Dendritic cell treated with granulocyte-macrophage colony-stimulating factor and Interleukin-4, amounts not matched to agents 40 ng/mL and 50 ng/mL, for 4 days (primary cell): Measurements from ENCODE around the gene ZNF662.

Experiments used
- H3K27ac Mint-ChIP-seq: one replicate; pipeline ENCODE4 v1.8.0; 2022; ENCODE audit warnings: mild to moderate bottlenecking, mixed read lengths
- H3K27me3 Mint-ChIP-seq: one replicate; pipeline ENCODE4 v1.8.0; 2022; ENCODE audit warnings: mild to moderate bottlenecking, mixed read lengths
- H3K36me3 Mint-ChIP-seq: one replicate; pipeline ENCODE4 v1.8.0; 2022; ENCODE audit warnings: low read depth, mixed read lengths
- H3K4me1 Mint-ChIP-seq: one replicate; pipeline ENCODE4 v1.8.0; 2022; ENCODE audit warnings: low read depth, mixed read lengths
- H3K4me3 Mint-ChIP-seq: one replicate; pipeline ENCODE4 v1.8.0; 2022; ENCODE audit warnings: mild to moderate bottlenecking, moderate library complexity, mixed read lengths
- H3K9me3 Mint-ChIP-seq: one replicate; pipeline ENCODE4 v1.8.0; 2022; ENCODE audit warnings: mixed read lengths
- intact Hi-C: fragments of 100-400 bp; cut with micrococcal nuclease; formaldehyde crosslinking; loops from one replicate; pipeline ENCODE4 v1.15.0; 2022

Gene ZNF662

GRCh38 chr3:42906070-42906847, at the start of gene ZNF662:
Gene ZNF662 (plus strand): TSS chr3:42906142. CDS start chr3:42908115, 1,973 bp downstream.
- peaks cover 21% of the 10 kb centered on the region for H3K4me1 Mint-ChIP-seq
- intact Hi-C loops = no loop called here
- peaks cover 35% of the 10 kb centered on the region for H3K27me3 Mint-ChIP-seq
- H3K9me3 Mint-ChIP-seq = peaks cover 19% of the 10 kb centered on the region
- no peaks in the 10 kb centered on the region for H3K36me3 Mint-ChIP-seq
- no peak within 1 kb of the TSS for H3K27ac Mint-ChIP-seq
- H3K4me3 Mint-ChIP-seq = peak within 1 kb of the TSS; percentile 48

- Mint-ChIP-seq H3K9me3 (no peaks in the 10 kb centered on the region), H3K4me1 (no peaks in the 10 kb centered on the region), H3K27me3 (peaks cover 14% of the 10 kb centered on the region), H3K27ac (no peak overlapping the region), H3K36me3 (no peaks in the 10 kb centered on the region), H3K4me3 (no peak overlapping the region)
- intact Hi-C loops = no loop called here
Measured at GRCh38 chr3:42856544-42856943, 49.4 kb upstream of the ZNF662 start.

- Mint-ChIP-seq H3K9me3 (no peaks in the 10 kb centered on the region), H3K27ac (no peak overlapping the region), H3K4me1 (no peaks in the 10 kb centered on the region), H3K36me3 (no peaks in the 10 kb centered on the region), H3K4me3 (no peak overlapping the region), H3K27me3 (peaks cover 11% of the 10 kb centered on the region)
- intact Hi-C loops = no loop called here
Measured at GRCh38 chr3:42864321-42864950, 41.5 kb upstream of the ZNF662 start.

- intact Hi-C loops = no loop called here
- H3K36me3 Mint-ChIP-seq = no peaks in the 10 kb centered on the region
- H3K4me1 Mint-ChIP-seq = no peaks in the 10 kb centered on the region
- H3K4me3 Mint-ChIP-seq = no peak overlapping the region
- no peaks in the 10 kb centered on the region for H3K9me3 Mint-ChIP-seq
- H3K27me3 Mint-ChIP-seq = peaks cover 10% of the 10 kb centered on the region
- H3K27ac Mint-ChIP-seq = no peak overlapping the region
Measured at GRCh38 chr3:42865256-42865655, 40.7 kb upstream of the ZNF662 start.

- H3K4me1 Mint-ChIP-seq = no peaks in the 10 kb centered on the region
- no peaks in the 10 kb centered on the region for H3K36me3 Mint-ChIP-seq
- no peak overlapping the region for H3K27ac Mint-ChIP-seq
- intact Hi-C loops = no loop called here
- H3K27me3 Mint-ChIP-seq = no peaks in the 10 kb centered on the region
- no peaks in the 10 kb centered on the region for H3K9me3 Mint-ChIP-seq
- H3K4me3 Mint-ChIP-seq = no peak overlapping the region
Measured at GRCh38 chr3:42867138-42867537, 38.8 kb upstream of the ZNF662 start.

GRCh38 chr3:42868841-42869240, 37.1 kb upstream of the ZNF662 start:
- Mint-ChIP-seq H3K36me3 (no peaks in the 10 kb centered on the region), H3K27ac (no peak overlapping the region), H3K4me3 (no peak overlapping the region), H3K4me1 (no peaks in the 10 kb centered on the region), H3K9me3 (no peaks in the 10 kb centered on the region), H3K27me3 (peaks cover 1% of the 10 kb centered on the region)
- intact Hi-C loops = no loop called here

- H3K27ac Mint-ChIP-seq = no peak overlapping the region
- no peaks in the 10 kb centered on the region for H3K4me1 Mint-ChIP-seq
- intact Hi-C loops = no loop called here
Measured at GRCh38 chr3:42871592-42872196, 34.2 kb upstream of the ZNF662 start.

GRCh38 chr3:42872718-42873117, 33.2 kb upstream of the ZNF662 start:
- Mint-ChIP-seq H3K27ac (no peak overlapping the region), H3K4me3 (no peak overlapping the region), H3K4me1 (no peaks in the 10 kb centered on the region), H3K9me3 (no peaks in the 10 kb centered on the region), H3K27me3 (peaks cover 6% of the 10 kb centered on the region), H3K36me3 (no peaks in the 10 kb centered on the region)
- intact Hi-C loops = no loop called here

More at GRCh38 chr3:42871592-42872196, 34.2 kb upstream of the ZNF662 start:
- Mint-ChIP-seq H3K27me3 (peaks cover 6% of the 10 kb centered on the region), H3K9me3 (no peaks in the 10 kb centered on the region), H3K4me3 (no peak overlapping the region), H3K36me3 (no peaks in the 10 kb centered on the region)

- intact Hi-C loops = no loop called here
- Mint-ChIP-seq H3K4me1 (no peaks in the 10 kb centered on the region), H3K27ac (no peak overlapping the region), H3K36me3 (no peaks in the 10 kb centered on the region), H3K4me3 (no peak overlapping the region), H3K27me3 (peaks cover 6% of the 10 kb centered on the region), H3K9me3 (no peaks in the 10 kb centered on the region)
Measured at GRCh38 chr3:42873221-42873982, 32.5 kb upstream of the ZNF662 start.

- H3K9me3 Mint-ChIP-seq = no peaks in the 10 kb centered on the region
- no peaks in the 10 kb centered on the region for H3K4me1 Mint-ChIP-seq
- no peak overlapping the region for H3K27ac Mint-ChIP-seq
- H3K4me3 Mint-ChIP-seq = no peak overlapping the region
- H3K36me3 Mint-ChIP-seq = no peaks in the 10 kb centered on the region
- peaks cover 9% of the 10 kb centered on the region for H3K27me3 Mint-ChIP-seq
- intact Hi-C loops = no loop called here
Measured at GRCh38 chr3:42874749-42875148, 31.2 kb upstream of the ZNF662 start.

GRCh38 chr3:42875325-42876151, 30.4 kb upstream of the ZNF662 start, which contains the start of gene CYP8B1:
Gene CYP8B1 (minus strand): TSS chr3:42875879. CDS start chr3:42875816, 63 bp downstream.
- Mint-ChIP-seq H3K4me1 (peaks cover 3% of the 10 kb centered on the region), H3K27me3 (peaks cover 13% of the 10 kb centered on the region), H3K36me3 (no peaks in the 10 kb centered on the region), H3K27ac (no peak within 1 kb of the TSS), H3K4me3 (no peak within 1 kb of the TSS), H3K9me3 (no peaks in the 10 kb centered on the region)
- intact Hi-C loops = no loop called here

GRCh38 chr3:42876401-42876800, 29.5 kb upstream of the ZNF662 start:
- intact Hi-C loops = no loop called here
- Mint-ChIP-seq H3K27me3 (peaks cover 21% of the 10 kb centered on the region), H3K27ac (no peak overlapping the region)

More at GRCh38 chr3:42876401-42876800, 29.5 kb upstream of the ZNF662 start:
- Mint-ChIP-seq H3K36me3 (no peaks in the 10 kb centered on the region), H3K4me3 (no peak overlapping the region), H3K9me3 (no peaks in the 10 kb centered on the region), H3K4me1 (peaks cover 11% of the 10 kb centered on the region)
